Left lung (tissue), 10 donors: Measurements from ENCODE around the gene ST7. TPM values are rescaled to one million over a fixed set of nuclear protein-coding genes. Genes with fewer than 3 reads are reported as not detected.
"Not testable (repeated sequence)": the region's sequence is repeated elsewhere in the genome, so short reads cannot be mapped to it uniquely, and the experiment has no call there.

Experiments
- ATAC-seq: fragments of 200-7000 bp; cut with Tn5 transposase; one replicate; pipeline ENCODE4 v1.9.1; 2020; ENCODE audit warnings: moderate library complexity
- DNase-seq, 4 donors: peaks; one replicate each; pipeline ENCODE4 v3.0.0-alpha.2; 2013 to 2020
- H3K27ac ChIP-seq, 2 donors: fragments of 200-600 bp; sonication (generic) in 1 of 2; one replicate each; pipeline versions ENCODE4 v1.5.0 to v1.8.0; 2020 to 2021
- H3K27me3 ChIP-seq, 2 donors: fragments of 200-600 bp; sonication (generic) in 1 of 2; one replicate each; pipeline versions ENCODE4 v1.5.0 to v1.8.0; 2020 to 2021
- H3K36me3 ChIP-seq, 2 donors: fragments of 200-600 bp; sonication (generic) in 1 of 2; one replicate each; pipeline versions ENCODE4 v1.5.0 to v1.8.0; 2020 to 2021
- H3K4me1 ChIP-seq, 2 donors: fragments of 200-600 bp; one replicate each; pipeline ENCODE4 v1.8.0; 2021
- H3K4me3 ChIP-seq, 2 donors: fragments of 200-600 bp; sonication (generic) in 1 of 2; one replicate each; pipeline versions ENCODE4 v1.5.0 to v1.8.0; 2020 to 2021; ENCODE audit warnings: mild to moderate bottlenecking in 1 of 2
- H3K9me3 ChIP-seq, 2 donors: fragments of 200-600 bp; sonication (generic) in 1 of 2; one replicate each; pipeline versions ENCODE4 v1.5.0 to v1.8.0; 2020 to 2021
- intact Hi-C, 2 donors: fragments of 100-400 bp; cut with DNase I; formaldehyde crosslinking; loops; one replicate each; pipeline versions ENCODE4 v1.11.2 to v1.14.2; 2022
- polyA plus RNA-seq, 6 donors: library from polyadenylated mRNA; unstranded; fragments of 120-200 nt; gene quantifications; one replicate each; pipeline ENCODE4 v1.2.1, GENCODE V29; 2013; ENCODE audit not compliant: insufficient read length in 6 of 6
- total RNA-seq, 2 donors: library from RNA; stranded (reverse); fragmentation: NEBNext Ultra II Directional; extraction: Animal tissue kit (Norgen Biotek cat#: 25700); gene quantifications; one replicate each; pipeline ENCODE4 v1.2.1, GENCODE V29; 2021
- TF ChIP-seq, protein P1 (sequence below), 2 donors: fragments of 200-600 bp; sonication (generic) in 1 of 2; IDR thresholded peaks; one replicate each; pipeline versions ENCODE4 v1.5.0 to v1.8.0; 2021; ENCODE audit warnings: antibody characterized with exemption in 2 of 2
- donor health status: DM: no; HTN: yes; CAD: no.
- donor health status: DM: no; HTN: no; CAD: no.

ST7 gene
- total and polyA plus RNA-seq, 8 donors = 36.3 to 60.6 (median 48.4) TPM

DNA sequence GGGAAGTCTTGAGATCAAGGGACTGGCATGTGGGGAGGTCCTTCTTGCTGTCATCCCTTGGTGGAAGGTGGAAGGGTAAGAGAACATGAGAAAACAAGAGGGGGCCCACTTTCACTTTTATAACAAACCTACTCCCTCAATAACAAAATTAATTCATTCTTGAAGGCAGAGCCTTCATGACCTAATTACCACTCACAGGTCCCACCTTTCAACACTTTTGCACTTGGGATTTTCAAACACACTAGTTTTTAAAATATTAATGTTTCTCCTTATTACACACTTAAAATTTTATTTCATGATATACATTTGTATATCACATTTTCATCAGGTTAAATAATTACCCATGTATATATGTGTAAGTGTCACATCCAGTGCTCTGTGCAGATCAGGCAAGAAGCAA, 2.0 kb downstream of the ST7 start:
- TF ChIP-seq, protein P1, sequence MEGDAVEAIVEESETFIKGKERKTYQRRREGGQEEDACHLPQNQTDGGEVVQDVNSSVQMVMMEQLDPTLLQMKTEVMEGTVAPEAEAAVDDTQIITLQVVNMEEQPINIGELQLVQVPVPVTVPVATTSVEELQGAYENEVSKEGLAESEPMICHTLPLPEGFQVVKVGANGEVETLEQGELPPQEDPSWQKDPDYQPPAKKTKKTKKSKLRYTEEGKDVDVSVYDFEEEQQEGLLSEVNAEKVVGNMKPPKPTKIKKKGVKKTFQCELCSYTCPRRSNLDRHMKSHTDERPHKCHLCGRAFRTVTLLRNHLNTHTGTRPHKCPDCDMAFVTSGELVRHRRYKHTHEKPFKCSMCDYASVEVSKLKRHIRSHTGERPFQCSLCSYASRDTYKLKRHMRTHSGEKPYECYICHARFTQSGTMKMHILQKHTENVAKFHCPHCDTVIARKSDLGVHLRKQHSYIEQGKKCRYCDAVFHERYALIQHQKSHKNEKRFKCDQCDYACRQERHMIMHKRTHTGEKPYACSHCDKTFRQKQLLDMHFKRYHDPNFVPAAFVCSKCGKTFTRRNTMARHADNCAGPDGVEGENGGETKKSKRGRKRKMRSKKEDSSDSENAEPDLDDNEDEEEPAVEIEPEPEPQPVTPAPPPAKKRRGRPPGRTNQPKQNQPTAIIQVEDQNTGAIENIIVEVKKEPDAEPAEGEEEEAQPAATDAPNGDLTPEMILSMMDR (IDR thresholded peaks at IDR 0.05) = no peak
- Histone ChIP-seq H3K27ac (peak overlapping the region in 1 of 2 donors; percentile 11), H3K4me3 (peak overlapping the region in 1 of 2 donors; percentile 66), H3K27me3 (no peaks in the 10 kb centered on the region), H3K4me1 (peaks cover 20 to 39% of the 10 kb centered on the region in 2 donors), H3K36me3 (no peaks in the 10 kb centered on the region), H3K9me3 (no peaks in the 10 kb centered on the region)
- intact Hi-C loops = no loop called here
- ATAC-seq (no peak), DNase-seq (no peak)

DNA sequence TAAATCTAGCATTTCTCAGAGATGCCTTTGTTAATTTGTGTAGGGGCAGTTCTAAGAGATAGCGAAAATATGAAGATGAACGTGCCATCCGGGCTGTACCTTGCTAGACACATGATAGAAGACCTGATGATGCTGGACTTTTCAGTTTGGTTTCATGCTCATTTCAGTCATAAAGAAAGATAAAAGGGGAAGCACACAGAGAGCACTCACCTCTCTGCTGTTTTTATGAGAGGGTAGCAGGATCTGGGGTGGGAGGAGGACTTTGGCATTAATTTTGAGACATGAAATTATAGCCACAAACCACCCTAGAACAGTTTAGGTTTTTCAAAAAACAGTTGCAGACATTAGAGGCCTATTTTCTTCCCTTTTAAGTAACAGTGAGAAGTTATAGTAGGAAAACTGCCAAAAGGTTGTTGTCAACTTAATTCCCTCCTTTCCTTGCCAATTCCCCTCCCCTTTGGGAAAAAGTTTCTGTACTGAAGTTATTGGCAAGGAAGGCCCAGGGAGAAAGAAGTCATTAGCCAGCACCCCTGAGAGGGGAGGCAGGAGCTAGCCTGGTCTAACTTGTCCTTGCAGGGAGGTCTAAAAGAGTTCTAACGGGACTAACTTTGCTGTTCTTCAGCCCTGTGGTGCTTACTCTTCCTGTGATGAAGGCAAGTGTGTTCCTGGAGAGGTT, 2.6 kb downstream of the ST7 start:
- DNase-seq (peak in 1 of 4 donors; percentile 62), ATAC-seq (no peak)
- no peaks in the 10 kb centered on the region for H3K36me3 ChIP-seq
- intact Hi-C loops = no loop called here
- H3K4me3 ChIP-seq = no peak overlapping the region
- peak overlapping the region; percentile 11 to 62 for H3K27ac ChIP-seq
- H3K27me3 ChIP-seq = no peaks in the 10 kb centered on the region
- TF ChIP-seq, protein P1 (IDR thresholded peaks at IDR 0.05) = no peak
- peaks cover 20 to 39% of the 10 kb centered on the region in 2 donors for H3K4me1 ChIP-seq
- H3K9me3 ChIP-seq = no peaks in the 10 kb centered on the region

DNA sequence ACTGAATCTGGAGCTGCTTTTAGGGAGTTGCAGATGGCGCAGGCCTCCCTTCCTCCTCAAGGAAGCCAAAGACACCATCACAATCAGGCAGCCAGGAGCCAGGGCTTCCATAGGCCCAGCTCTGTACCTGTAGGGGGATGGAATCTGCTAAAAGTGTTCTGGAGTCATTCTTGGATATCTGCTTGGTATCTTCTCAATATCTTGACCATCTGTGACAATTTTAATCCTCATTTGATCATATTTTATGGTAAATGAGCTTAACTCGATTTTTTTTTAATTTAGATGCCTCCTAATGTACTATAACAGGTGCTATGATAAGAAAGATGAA, 3.1 kb downstream of the ST7 start:
- Histone ChIP-seq H3K4me3 (no peak overlapping the region), H3K9me3 (no peaks in the 10 kb centered on the region), H3K4me1 (peaks cover 20 to 39% of the 10 kb centered on the region in 2 donors), H3K27ac (peak overlapping the region; percentile 11 to 62), H3K27me3 (no peaks in the 10 kb centered on the region), H3K36me3 (no peaks in the 10 kb centered on the region)
- no peak for DNase-seq
- TF ChIP-seq, protein P1 (IDR thresholded peaks at IDR 0.05) = no peak
- no peak for ATAC-seq
- intact Hi-C loops = no loop called here

DNA sequence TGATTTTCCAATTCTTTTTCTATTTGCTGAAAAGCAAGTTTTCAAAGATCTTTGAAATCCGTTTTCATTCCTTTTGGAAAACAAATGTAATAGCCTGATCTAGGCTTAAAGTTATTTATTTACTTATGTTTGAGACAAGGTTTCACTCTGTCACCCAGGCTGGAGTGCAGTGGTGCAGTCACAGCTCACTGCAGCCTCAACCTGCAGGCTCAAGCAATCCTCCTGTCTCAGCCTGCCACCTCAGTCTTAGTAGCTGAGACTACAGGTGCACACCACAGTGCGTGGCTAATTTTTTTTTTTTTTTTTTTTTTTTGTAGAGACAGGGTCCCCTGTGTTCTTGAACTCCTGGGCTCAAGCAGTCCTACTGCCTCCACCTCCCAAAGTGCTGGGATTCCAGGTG, 4.6 kb downstream of the ST7 start:
- TF ChIP-seq, protein P1 (IDR thresholded peaks at IDR 0.05) = no peak
- Histone ChIP-seq H3K9me3 (no peaks in the 10 kb centered on the region), H3K27ac (no peak overlapping the region), H3K4me1 (peaks cover 20 to 27% of the 10 kb centered on the region in 2 donors), H3K36me3 (no peaks in the 10 kb centered on the region), H3K4me3 (no peak overlapping the region), H3K27me3 (no peaks in the 10 kb centered on the region)
- DNase-seq (no peak), ATAC-seq (no peak)
- intact Hi-C loops = no loop called here

DNA sequence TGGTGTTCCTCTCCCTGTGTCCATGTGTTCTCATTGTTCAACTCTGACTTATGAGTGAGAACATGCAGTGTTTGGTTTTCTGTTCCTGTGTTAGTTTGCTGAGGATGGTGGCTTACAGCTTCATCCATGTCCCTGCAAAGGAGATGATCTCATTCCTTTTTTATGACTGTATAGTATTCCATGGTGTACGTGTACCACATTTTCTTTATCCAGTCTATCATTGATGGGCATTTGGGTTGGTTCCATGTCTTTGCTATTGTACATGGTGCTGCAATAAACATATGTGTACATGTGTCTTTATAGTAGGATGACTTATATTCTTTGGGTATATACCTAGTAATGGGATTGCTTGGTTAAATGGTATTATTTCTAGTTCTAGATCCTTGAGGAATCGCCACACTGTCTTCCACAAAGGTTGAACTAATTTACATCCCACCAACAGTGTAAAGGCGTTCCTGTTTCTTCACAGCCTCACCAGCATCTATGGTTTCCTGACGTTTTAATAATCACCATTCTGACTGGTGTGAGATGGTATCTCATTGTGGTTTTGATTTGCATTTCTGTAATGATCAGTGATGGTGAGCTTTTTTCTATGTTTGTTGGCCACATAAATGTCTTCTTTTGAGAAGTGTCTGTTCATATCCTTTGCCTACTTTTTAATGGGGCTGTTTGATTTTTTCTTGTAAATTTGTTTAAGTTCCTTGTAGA, 8.8 kb downstream of the ST7 start:
- H3K4me1 ChIP-seq, intact Hi-C loops, H3K4me3 ChIP-seq, H3K36me3 ChIP-seq, H3K9me3 ChIP-seq, ATAC-seq, DNase-seq, H3K27me3 ChIP-seq, H3K27ac ChIP-seq: not testable (repeated sequence)
